Lower lobe of right lung (tissue), 2 donors: ENCODE measurements around the gene ZNF331. TPM values are rescaled to one million over a fixed set of nuclear protein-coding genes. Genes with fewer than 3 reads are reported as not detected.
A peak's percentile ranks its signal among the peaks of the same experiment; 100 is the strongest.

Experiments
- ATAC-seq, 2 donors: fragments of 200-7000 bp; cut with Tn5 transposase; one replicate each; pipeline ENCODE4 v1.9.1; 2020 to 2022; ENCODE audit warnings: mild to moderate bottlenecking in 2 of 2, moderate library complexity in 2 of 2
- DNase-seq: peaks from one replicate; pipeline ENCODE4 v3.0.0-alpha.2; 2020
- H3K27ac ChIP-seq: fragments of 200-600 bp; one replicate; pipeline ENCODE4 v1.8.0; 2022
- H3K27me3 ChIP-seq: fragments of 200-600 bp; one replicate; pipeline ENCODE4 v1.8.0; 2022; ENCODE audit warnings: low read depth
- H3K36me3 ChIP-seq: fragments of 200-600 bp; one replicate; pipeline ENCODE4 v1.8.0; 2022; ENCODE audit warnings: mild to moderate bottlenecking
- H3K4me1 ChIP-seq: fragments of 200-600 bp; one replicate; pipeline ENCODE4 v1.8.0; 2022
- H3K4me3 ChIP-seq: fragments of 200-600 bp; one replicate; pipeline ENCODE4 v1.8.0; 2022; ENCODE audit warnings: mild to moderate bottlenecking
- H3K9me3 ChIP-seq: fragments of 200-600 bp; one replicate; pipeline ENCODE4 v1.8.0; 2022
- CTCF ChIP-seq: fragments of 200-600 bp; IDR thresholded peaks from one replicate; pipeline ENCODE4 v1.8.0; 2022; ENCODE audit warnings: antibody characterized with exemption, mild to moderate bottlenecking
- intact Hi-C: fragments of 100-400 bp; cut with DNase I; formaldehyde crosslinking; loops from one replicate; pipeline ENCODE4 v1.11.0; 2022
- total RNA-seq: library from RNA; stranded (reverse); fragmentation: NEBNext Ultra II Directional; extraction: Animal tissue kit (Norgen Biotek cat#: 25700); gene quantifications from one replicate; pipeline ENCODE4 v1.2.1, GENCODE V29; 2021
- donor health status: DM: no; HTN: yes; CAD: no; lungs with severe emphysema.

The ZNF331 gene
- total RNA-seq, 1 donor from 2014 or later = 36.6 TPM

GRCh38 chr19:53549340-53549739 is 11.4 kb downstream of the ZNF331 start:
- Histone ChIP-seq H3K27me3 (no peaks in the 10 kb centered on the region), H3K4me3 (no peak overlapping the region), H3K36me3 (peaks cover 9% of the 10 kb centered on the region), H3K4me1 (peaks cover 24% of the 10 kb centered on the region), H3K9me3 (no peaks in the 10 kb centered on the region), H3K27ac (peak overlapping the region; percentile 61)
- no peak for TF ChIP-seq CTCF
- no peak for DNase-seq
- intact Hi-C loops = no loop called here
- peak; percentile 8 to 12 for ATAC-seq

GRCh38 chr19:53552001-53552721 is 14.2 kb downstream of the ZNF331 start:
- no peak for ATAC-seq
- peaks cover 14% of the 10 kb centered on the region for H3K4me1 ChIP-seq
- DNase-seq = no peak
- intact Hi-C loops = no loop called here
- no peaks in the 10 kb centered on the region for H3K27me3 ChIP-seq
- no peak overlapping the region for H3K27ac ChIP-seq
- no peaks in the 10 kb centered on the region for H3K9me3 ChIP-seq
- H3K4me3 ChIP-seq = no peak overlapping the region
- no peak for TF ChIP-seq CTCF
- peaks cover 12% of the 10 kb centered on the region for H3K36me3 ChIP-seq

- no peaks in the 10 kb centered on the region for H3K27me3 ChIP-seq
- H3K36me3 ChIP-seq = peaks cover 19% of the 10 kb centered on the region
- ATAC-seq = no peak
- TF ChIP-seq CTCF = no peak
- no peaks in the 10 kb centered on the region for H3K9me3 ChIP-seq
- no peak overlapping the region for H3K4me3 ChIP-seq
- peaks cover 14% of the 10 kb centered on the region for H3K4me1 ChIP-seq
- intact Hi-C loops = no loop called here
- peak overlapping the region; percentile 90 for H3K27ac ChIP-seq
- DNase-seq = no peak
Observed at GRCh38 chr19:53553156-53553555, 15.2 kb downstream of the ZNF331 start.

- intact Hi-C loops = no loop called here
- peak overlapping the region; percentile 65 for H3K4me3 ChIP-seq
- TF ChIP-seq CTCF = no peak
Observed at GRCh38 chr19:53553865-53554791, 16.2 kb downstream of the ZNF331 start.

GRCh38 chr19:53554804-53555203 is 16.9 kb downstream of the ZNF331 start:
- peak overlapping the region; percentile 90 for H3K27ac ChIP-seq
- DNase-seq = no peak
- H3K27me3 ChIP-seq = no peaks in the 10 kb centered on the region
- peaks cover 5% of the 10 kb centered on the region for H3K4me1 ChIP-seq
- no peak for TF ChIP-seq CTCF
- intact Hi-C loops = no loop called here
- peak; percentile 44 to 58 for ATAC-seq
- peaks cover 25% of the 10 kb centered on the region for H3K36me3 ChIP-seq
- no peaks in the 10 kb centered on the region for H3K9me3 ChIP-seq
- H3K4me3 ChIP-seq = peak overlapping the region; percentile 65

More at GRCh38 chr19:53553865-53554791, 16.2 kb downstream of the ZNF331 start:
- Histone ChIP-seq H3K9me3 (no peaks in the 10 kb centered on the region), H3K4me1 (peaks cover 5% of the 10 kb centered on the region), H3K27me3 (no peaks in the 10 kb centered on the region), H3K27ac (peak overlapping the region; percentile 90), H3K36me3 (peaks cover 25% of the 10 kb centered on the region)
- peak; percentile 90 to 93 for ATAC-seq
- DNase-seq = peak; percentile 92
